ENCODE results near the gene SPNS3.
A peak's percentile ranks its signal among the peaks of the same experiment; 100 is the strongest.

SPNS3 gene

DNA sequence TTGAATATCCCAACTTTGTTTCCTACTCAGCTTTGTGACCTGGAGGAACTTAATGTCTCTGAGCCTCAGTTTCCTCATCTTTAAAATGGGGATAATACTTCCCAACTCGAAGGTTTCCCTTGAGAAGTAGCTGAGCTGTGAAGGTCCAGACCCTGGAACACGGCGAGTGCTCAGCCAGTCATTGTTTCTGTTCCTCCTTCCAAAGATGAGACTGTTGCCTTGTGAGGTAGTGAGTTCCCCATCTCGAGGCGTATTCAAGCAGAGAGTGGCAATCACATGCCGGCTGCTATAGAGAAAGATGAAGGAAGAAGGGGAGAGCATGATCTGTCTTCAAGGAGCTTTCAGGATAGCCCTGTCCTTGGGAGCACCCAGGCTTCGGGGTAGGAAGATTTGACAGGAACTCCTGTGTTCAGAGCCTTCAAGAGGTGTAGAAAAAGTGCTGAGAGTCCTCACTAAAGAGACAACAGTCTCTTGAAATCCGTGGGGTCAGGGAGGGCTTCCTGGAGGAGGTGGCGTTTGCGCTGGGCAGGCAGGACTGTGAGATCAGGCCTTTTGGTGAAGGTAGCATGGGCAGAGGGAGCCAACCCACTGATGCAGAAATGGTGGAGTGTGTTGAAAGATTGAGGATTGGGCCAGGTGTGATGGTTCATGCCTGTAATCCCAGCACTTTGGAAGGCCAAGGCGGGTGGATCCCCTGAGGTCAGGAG lies 92.1 kb downstream of the SPNS3 start:
- no peak for DNase-seq (ENCODE audit: low read depth, low spot score)

DNA sequence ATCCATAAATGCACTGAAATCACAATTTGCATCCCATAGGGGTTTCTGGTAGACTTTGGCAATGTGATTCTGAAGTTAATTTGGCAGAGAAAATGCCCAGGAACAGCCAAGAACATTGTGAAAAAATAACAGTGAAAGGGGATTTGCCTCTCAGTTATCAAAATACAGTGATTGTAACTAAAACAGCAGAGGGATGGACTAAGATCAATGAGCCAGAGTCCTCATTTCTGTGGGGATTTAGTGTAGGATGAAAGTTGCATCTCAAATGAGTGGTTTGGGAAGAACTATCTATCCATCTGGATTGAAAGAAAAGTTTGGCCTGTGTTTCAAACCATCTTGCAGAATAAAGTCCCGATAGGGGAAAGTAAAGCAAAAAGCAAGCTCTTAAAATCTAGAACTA lies 93.4 kb downstream of the SPNS3 start:
- DNase-seq (ENCODE audit: low read depth, low spot score) = no peak

DNA sequence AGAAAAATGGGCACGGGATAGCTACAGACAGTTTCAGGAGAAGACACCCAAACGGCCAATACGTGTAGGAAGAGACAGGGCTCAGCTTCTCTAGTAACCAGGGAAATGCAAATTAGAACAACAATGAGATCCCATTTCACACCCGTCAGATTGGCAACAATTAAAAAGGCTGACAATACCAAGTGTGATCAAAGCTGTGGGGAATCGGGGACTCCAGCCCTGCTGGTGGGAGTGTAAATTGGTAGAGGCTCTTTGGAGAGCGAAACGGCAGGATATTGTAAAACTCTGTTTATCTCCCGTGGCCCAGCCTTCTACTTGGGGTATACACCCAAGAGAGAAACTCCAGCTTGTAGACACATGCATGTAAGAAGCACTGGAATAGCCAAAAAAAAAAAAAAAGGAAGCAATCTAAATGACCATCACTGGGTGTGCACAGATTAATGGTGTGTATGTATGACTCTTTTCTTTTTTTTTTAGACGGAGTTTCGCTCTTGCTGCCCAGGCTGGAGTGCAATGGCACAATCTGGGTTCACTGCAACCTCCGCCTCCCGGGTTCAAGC lies 93.9 kb downstream of the SPNS3 start:
- DNase-seq (ENCODE audit: low read depth, low spot score) = no peak

DNA sequence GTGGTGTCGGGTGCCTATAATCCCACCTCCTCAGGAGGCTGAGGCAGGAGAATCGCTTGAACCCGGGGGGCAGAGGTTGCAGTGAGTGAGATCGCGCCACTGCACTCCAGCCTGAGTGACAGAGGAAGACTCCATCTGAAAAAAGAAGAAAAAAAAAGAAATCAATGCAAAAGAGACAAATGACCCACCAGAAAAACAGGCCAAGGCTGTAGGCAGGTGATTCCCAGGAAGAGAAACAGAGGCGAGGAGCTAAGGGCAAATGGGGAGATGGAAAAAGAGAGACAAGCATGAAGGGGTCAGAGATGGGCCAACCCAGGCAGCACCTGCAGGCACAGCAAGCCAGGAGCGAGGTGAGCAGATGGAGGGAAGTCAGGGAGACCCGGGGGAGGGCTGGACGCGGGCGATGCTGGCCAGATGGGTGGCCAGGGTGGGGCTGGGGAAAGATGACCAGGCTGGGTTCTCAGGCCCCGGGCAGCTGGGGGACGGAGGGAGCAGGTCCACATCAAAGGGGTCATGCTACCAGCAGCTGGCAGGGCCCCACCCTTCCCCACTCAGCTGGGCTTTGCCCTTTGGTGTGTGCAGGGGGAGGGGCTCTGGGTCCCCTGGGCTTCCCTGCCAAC lies 95.9 kb downstream of the SPNS3 start:
- DNase-seq (ENCODE audit: low read depth, low spot score) = no peak

DNA sequence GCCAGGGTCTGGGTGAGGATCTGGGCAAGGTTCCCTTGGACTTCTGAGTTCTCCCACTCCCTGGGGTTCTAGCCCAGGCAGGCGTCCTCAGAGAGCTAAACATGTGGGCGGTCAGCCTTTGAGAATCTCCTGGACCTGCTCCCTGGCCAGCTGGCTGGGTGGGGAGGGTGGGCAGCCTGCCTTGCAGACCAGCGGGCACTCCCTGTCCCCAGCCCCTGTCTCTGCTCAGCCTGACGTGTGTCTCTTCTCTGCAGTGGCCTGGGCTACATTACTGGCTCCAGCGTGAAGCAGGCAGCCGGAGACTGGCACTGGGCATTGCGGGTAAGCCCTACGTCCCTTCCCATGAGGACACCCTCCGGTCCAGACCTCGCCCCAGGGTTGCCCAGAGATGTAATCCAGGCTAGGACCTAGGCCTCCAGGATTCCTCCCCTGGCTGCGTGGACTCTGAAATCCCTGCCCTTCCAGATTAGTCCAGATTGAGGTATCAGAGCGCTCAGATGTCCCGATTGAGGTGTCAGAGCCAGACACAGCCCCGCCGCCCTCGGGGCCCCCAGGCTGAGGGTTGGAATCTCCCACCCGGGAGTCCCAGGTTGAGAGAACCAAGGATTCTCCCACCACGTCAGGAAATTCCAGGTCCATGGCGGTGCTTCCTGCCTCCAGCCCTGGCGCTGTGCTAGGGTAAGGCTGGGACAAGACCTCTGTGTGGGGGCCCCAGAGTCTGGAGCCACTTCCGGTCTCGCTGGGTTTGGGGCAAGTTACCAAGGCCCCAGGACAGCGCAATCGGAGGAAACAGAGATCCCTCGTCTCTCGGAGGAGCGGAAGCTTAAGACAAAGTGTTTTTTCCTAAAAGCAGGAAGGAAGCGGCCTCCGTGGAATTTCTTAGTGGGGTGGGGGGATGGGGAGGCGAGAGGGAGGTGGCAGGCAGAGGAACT lies 97.3 kb downstream of the SPNS3 start:
- DNase-seq (ENCODE audit: low read depth, low spot score) = no peak

DNA sequence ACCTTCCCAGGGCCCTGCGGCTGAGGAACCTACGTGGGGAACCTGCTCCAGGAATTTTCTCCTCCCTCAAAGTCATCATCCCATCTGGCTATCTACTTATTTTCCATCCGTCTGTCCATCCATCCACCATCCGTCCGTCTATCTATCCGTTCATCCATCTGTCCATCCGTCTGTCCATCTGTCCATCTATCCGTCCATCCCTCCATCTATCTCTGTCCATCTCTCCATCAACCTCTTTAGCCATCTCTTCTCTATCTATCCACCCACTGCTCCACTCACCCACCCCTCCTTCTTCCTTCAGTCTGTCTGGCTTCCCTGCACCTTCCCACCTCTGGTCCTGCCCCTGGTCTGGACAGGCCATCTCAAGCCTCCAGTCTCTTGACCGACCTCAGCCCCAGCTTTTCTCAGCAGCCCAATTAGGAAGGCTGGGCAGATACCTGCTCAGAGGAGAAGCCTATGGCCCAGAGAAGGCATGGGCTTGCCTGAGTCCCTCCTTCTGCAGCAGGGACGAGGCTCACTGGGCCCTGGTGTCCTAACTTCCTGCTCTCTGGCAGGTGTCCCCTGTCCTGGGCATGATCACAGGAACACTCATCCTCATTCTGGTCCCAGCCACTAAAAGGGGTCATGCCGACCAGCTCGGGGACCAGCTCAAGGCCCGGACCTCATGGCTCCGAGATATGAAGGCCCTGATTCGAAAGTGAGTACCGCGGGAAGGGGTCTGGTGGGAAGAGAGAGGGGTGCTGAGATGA lies 98.4 kb downstream of the SPNS3 start:
- no peak for DNase-seq (ENCODE audit: low read depth, low spot score)

DNA sequence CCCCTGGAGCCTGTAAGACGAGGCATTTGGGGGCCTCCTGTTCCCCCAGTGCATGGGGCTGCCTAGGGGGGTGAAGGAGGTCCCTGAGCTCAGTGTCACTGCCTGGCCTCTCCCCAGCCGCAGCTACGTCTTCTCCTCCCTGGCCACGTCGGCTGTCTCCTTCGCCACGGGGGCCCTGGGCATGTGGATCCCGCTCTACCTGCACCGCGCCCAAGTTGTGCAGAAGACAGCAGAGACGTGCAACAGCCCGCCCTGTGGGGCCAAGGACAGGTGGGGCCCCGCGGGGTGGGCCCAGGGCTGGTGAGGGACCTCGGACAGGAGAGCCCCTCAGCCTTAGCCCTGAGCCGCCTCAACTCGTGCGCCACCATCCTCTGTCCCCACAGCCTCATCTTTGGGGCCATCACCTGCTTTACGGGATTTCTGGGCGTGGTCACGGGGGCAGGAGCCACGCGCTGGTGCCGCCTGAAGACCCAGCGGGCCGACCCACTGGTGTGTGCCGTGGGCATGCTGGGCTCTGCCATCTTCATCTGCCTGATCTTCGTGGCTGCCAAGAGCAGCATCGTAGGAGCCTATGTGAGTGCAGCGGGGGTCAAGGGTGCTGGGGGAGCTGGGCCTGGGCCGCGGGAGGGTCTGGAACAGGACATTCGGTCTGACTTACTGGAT lies 99.3 kb downstream of the SPNS3 start:
- no peak for DNase-seq (ENCODE audit: low read depth, low spot score)

DNA sequence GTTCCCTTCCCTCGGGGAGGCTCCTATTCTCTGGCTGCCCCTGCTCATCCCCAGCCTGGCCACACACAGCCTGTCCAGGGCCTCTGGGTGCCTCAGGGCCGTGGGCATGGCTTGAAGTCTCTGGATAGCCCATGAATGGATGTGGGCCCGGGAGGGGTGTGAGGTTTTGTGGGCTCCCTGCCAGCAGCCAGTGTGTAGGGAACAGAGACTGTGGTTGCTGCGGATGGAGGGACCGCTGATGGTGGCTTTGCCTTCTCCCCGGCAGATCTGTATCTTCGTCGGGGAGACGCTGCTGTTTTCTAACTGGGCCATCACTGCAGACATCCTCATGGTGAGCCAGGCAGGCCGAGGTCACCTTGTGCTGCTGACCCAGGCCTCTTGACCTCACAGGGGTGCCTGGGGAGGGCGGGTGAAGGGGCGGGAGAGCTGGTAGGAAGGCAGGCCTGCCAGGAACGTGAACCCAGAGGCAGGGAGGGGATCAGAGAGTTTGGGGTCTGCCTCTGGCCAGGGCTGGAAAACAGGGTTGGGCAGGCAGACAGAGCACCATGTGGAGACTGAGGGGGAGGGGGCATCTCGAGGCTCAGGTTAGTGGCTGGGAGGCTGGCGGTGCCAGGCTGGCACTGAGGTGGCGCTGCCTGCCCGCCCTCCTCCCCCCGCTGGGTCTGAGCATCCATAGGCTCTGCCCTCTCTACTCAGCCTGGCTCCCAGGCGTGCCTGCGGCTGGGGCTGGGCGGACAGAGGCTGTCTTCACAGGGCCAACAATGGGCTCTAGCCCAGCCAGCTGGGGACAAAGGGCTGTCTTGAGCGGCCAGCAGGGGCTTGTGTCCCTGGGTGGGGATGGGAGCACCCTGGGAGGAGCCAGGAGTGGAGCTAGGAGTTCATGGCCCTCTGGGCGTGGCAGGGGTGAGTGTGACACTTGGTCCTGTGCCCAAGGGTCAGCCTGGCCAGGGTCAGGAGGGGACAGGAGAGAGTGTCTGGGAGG lies 100.1 kb downstream of the SPNS3 start:
- peak; percentile 52 for DNase-seq (ENCODE audit: low read depth, low spot score)

DNA sequence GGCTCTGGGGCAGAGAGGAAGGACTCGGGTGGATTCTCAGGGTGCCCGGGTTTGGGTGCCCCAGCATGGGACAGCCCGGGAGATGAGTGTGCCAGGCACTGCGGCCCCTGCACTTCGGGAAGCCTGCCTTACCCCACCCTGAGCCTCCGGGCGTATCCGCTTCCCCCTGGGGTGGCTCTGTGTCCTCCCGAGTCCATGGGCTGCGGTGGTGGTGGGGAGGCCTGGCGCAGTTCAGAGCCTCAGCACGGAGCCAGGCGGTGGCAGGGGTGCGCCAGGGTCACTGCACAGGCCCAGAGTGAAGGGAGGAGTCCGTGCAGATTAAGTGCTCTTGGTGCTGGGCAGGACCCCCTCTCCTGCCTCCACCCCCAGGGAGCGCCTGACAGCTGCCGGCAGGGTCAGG lies 100.8 kb downstream of the SPNS3 start:
- DNase-seq (ENCODE audit: low read depth, low spot score) = no peak

DNA sequence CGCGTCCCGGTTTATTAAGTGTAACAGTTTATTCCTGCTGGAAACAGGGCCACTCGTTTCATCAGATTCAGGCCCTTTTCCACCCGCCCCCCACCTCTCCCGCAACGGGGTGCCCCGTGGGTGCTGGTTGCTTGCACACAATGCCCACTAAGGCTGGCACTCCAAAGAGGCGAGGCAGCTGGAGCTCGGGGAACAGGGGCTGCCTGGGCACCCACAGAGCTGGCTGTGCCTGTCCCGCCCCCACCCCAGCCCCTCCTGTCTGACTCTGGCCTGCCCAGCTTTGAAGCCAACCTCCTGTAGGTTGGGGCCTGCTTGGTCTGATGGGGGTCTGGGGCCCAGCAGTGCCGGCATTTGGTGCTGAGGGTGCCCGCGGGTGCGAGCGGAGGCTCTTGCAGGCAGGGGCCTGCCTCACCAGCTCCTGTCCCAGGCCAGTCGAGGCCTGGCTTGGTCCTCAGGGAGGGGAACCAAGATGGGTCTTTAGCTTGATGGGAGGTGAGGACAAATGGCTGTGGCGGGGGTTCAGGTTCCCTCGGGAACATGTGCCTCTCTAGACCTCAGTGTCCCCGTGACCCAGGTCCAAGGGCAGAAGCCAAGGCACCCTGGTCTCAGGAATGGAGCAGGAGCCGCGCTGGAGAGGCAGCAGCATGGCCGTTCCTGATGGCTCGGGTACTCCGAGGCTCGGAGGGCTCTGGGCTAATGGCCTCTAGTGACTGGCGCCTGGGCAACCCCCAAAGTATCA lies 101.4 kb downstream of the SPNS3 start:
- DNase-seq (ENCODE audit: low read depth, low spot score) = no peak

DNA sequence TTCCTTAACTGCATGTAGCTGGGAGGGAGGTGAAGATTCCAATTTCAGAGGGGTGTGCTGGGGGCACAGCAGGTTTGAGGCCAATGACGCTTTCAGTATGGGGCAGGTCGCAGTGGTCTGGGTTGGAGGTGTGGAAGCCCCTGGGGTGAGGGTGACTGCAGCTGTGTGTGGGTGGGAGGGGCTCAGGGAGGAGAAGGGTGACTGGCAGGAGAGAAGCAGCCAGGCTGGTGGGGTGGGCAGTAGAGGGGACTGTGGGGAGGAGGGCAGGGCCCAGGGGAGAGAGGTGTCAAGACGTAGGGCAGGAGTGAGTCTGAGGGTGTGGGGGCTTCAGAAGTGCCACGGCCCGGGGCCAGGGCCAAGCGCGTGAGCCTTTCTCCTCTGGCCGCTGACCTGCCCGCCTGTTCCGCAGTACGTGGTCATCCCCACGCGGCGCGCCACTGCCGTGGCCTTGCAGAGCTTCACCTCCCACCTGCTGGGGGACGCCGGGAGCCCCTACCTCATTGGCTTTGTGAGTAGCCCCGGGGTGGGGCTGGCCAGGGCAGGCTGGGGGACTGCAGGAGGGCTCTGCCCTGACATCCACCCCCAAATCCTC lies 102.0 kb downstream of the SPNS3 start:
- DNase-seq (ENCODE audit: low read depth, low spot score) = no peak

DNA sequence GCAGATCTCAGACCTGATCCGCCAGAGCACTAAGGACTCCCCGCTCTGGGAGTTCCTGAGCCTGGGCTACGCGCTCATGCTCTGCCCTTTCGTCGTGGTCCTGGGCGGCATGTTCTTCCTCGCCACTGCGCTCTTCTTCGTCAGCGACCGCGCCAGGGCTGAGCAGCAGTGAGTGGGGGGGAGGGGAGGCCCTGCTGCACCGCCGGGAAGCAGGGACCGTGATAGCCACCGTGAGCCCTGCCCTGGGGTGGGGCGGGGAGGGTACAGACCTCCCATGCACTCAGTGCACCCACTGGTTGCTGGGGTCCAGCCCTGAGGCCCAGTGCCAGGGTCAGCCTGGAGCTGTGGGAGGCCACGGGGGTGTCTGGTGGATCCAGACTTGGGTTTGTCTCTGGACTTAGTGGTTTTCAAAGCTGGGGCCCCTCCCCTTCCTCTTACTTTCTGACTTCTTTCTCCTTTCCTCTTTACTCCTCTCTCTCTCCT lies 102.6 kb downstream of the SPNS3 start:
- DNase-seq (ENCODE audit: low read depth, low spot score) = peak; percentile 58

DNA sequence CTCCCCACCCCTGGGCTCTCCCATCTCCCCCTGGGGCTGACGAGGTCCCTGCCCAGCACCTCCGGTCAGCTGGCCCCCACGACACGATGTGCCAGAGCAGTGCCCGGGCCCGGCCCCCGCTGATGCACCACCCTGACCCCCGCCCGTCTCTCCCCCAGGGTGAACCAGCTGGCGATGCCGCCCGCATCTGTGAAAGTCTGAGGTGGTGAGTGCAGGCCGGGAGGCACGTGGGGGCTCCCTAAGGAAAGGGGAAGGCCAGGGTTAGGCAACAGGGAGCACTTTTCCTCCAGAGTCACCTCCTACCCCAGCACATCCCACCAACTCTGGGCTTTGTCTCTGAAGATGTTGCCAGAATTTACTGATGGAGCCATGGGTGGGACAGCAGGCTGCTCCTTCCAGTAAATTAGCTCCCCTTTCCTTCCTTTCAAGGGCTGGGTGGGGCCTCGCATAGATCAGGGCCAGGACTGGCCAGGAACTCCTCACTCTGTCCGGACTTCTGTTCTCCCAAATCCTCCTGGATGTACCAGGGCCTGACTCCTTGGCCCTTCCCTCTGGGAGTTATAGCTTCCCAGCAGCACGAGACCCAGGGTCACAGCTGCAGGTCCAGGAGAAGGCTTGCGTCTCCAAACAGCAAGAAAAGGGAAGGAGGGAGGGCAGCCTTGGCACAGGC lies 103.1 kb downstream of the SPNS3 start:
- no peak for DNase-seq (ENCODE audit: low read depth, low spot score)

Data from ELF-1 (cell line).